HG03469 (cell line): ENCODE measurements around the gene KIF5C.
"Not testable (repeated sequence)": the region's sequence is repeated elsewhere in the genome, so short reads cannot be mapped to it uniquely, and the experiment has no call there.

Experiments
- ATAC-seq: cut with Tn5 transposase; IDR thresholded peaks from one replicate; pipeline ENCODE4 v1.9.1; 2021; ENCODE audit warnings: mild to moderate bottlenecking, moderate library complexity, moderate number of reproducible peaks; ENCODE audit not compliant: unreplicated experiment

KIF5C gene

DNA sequence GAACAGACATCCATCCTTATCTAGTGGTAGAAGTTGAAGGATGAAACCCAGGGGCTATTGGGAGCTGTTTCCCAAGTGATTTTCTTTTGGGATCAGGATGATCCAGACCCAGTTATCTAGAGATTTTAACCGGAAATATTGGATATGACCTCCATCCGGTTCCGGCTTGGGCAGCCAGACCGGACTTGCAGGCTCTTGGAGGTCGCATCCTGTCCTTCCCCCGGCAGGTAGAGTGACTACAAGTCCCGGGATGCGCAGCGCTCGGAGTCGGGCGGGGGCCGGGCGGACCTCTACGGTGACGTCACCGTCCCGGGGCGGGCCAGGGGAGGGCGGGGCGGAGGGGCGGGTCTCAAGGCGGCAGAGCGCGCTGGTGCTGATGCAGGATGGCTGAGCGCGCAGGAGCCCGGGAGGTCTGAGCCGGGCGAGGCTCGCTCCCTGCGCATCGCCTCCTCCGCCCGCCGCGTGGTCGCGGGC lies at the start of gene KIF5C:
Gene KIF5C, plus strand, starts transcription at position 360 of the 474 bp plus-strand sequence. CDS start 391 bp downstream, outside the sequence.
- ATAC-seq, result peak; percentile 92

DNA sequence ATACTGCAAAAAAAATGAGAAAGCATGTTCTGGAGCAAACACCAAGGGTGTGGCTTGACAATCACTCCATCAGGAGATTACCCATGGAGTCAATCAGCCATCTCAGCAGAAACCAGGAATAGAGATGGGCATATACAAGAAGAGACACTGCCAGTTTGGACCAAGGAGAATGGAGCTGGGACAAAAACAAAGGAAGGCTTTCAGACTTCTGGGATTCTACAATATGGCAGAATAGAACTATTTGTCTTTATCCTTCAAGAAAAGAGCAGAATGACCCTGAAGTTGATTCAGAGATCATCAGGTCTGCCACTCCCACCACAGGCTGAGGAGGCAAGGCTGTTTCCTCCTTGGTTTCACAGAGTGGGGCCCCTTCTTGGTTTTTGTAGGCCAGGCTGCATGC lies 48.2 kb upstream of the KIF5C start:
- no peak for ATAC-seq

GRCh38 chr2:148828941-148829340 lies 46.1 kb upstream of the KIF5C start:
- no peak for ATAC-seq

- no peak for ATAC-seq
Measured at GRCh38 chr2:148829618-148830017, 45.4 kb upstream of the KIF5C start.

GRCh38 chr2:148832637-148833036 lies 42.4 kb upstream of the KIF5C start:
- ATAC-seq, result no peak

- ATAC-seq, result no peak
Measured at GRCh38 chr2:148842050-148842449, 33.0 kb upstream of the KIF5C start.

DNA sequence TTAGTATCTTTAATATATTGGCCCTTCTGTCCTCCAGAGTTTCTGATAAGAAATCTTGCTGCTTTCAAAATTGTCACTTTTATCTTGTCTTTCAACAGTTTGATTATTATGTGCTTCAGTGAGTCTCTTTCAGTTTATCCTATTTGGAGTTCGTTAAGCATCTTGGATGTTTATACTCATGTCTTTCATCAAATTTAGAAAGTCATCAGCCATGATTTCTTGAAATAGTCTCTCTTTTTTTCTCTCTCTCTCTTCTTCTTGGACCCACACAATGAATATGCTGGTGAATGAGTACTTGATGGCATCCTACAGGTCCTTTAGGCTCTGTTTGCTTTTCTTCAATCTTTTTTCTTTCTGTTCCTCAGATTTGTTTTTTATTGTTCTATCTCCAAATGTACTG lies 26.9 kb upstream of the KIF5C start:
- no peak for ATAC-seq

GRCh38 chr2:148853458-148853857 lies 21.6 kb upstream of the KIF5C start:
- no peak for ATAC-seq

- no peak for ATAC-seq
Measured at GRCh38 chr2:148860037-148860436, 15.0 kb upstream of the KIF5C start.

- no peak for ATAC-seq
Measured at GRCh38 chr2:148861367-148861766, 13.7 kb upstream of the KIF5C start.

DNA sequence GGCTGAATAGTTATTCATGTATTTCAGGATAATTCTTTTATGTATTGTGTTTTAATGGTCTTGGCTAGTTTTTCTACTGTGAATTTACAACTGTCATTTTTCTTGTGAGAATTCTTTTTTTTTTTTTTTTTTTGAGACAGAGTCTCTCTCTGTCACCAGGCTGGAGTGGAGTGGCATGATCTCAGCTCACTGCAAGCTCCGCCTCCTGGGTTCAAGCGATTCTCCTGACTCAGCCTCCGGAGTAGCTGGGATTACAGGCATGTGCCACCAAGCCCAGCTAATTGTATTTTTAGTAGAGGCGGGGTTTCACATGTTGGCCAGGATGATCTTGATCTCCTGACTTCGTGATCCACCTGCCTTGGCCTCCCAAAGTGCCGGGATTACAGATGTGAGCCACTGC lies 12.5 kb upstream of the KIF5C start:
- ATAC-seq, result not testable (repeated sequence)

DNA sequence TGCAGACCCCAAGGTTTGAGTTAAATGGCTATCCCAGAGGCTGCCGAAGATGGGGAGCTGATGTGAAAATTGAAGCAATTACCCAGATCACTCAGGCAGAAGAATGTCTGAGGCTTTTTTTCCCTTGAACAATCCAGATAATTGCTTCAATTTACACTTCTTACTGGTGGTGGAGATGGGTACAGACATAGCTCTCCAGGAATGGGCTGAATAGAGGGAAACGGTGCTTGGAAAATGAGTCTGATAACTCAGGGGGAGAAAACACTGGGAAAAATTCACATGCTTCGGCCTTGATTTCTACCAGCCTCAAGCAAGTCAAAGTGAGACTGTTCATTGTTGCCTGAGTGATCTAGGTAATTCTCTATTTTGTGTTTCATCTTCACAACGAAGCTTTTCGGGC lies 9.5 kb upstream of the KIF5C start:
- no peak for ATAC-seq

DNA sequence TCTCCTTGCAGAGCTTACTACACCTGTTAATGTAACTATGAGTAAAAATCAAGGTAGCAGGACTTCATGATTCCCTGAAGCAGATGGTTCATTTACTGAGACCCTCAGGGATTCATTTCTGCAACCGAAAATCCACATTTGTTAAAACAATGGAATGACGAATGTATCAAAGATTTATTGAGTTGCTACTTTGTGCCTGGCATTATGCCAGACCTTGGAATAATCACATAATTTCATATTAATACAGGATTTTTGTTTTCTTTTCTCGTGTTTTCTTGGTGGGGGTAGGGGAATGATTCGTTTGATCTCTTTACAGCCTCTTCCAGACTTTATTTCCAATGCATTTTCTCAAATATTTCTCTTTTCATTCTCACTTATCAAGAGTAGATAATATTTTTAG lies 8.9 kb upstream of the KIF5C start:
- ATAC-seq, result no peak

DNA sequence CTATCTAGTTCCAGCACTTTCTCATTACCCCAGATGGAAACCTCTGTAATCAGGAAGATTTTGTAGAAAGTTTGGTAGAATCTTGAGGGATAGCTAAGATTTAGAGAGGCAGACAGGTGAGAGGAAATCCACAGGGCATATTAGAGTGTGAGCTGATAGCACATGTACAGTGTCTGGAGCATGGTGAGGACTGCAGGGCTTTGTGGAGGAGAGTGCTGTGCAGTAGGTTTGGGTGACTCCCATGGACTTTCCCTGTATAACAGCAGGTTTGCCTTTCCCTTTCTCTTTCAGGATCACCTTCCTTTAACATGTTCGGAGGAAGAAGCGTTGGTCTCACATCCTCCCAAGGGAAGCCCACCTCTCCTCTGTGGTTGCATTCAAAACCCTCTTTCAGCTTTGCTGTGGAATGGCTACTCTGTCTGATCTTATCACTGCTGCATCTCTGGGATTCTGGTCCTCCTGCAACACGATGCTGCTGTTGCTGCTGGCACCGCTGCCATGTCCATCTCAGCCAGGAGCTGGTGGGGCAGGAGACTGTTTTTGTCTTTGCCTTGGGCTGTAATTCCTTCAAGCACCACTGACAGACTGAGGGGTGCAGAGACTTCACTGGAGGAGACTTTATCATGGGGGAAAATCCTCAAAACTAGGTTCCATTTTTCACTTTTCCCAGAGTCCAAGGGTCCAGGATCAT lies 7.8 kb upstream of the KIF5C start:
- ATAC-seq, result no peak

DNA sequence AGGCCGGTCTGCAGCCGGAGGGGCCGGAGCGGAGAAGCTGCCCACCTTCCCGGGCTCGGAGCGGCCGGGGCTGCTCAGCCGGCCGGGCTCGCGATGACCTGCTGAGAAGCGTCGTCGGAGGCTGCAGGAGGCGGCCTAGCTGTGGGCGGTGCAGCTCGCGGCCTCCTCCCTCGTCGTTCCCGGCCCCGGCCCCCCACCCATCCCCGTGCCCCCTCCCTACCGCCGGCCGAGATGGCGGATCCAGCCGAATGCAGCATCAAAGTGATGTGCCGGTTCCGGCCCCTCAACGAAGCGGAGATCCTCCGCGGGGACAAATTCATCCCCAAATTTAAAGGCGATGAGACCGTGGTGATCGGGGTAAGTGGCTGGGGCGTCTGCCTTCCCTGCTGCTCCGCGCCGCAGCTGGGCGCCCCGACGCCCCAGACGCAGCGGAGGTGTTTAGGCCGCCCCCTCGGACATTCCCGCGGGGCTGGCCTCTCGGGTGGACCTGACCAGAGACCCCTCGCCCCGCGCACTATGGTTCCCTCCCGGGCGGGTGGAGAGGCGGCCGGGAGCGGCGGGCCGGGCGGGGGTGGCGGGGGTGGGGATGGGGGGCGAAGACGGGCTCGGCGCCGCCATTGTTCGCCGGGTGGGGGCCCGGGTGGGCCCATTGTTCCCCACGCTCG lies 492 bp downstream of the KIF5C start:
- peak; percentile 8 for ATAC-seq

DNA sequence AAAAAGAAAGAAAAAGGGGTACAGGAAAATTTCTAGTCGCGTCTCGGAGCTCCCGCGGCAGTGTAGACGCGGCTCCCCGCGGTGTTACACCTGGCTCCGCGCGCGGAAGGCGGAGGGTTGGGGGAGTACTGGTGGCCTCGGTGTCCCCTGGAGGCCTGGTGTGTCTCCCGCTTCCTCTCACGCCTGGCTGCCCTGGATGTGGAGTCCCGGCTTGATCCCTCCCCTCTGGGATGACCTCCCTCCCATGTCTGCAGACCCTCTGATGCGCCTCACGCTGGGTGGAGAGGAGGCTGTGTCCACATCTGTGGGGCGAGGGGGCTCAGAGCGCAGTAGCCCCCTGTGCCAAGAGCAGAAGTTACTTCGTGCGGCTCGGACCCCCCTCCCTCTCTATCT lies 1.2 kb downstream of the KIF5C start:
- ATAC-seq, result no peak

GRCh38 chr2:148876595-148877402 lies 1.8 kb downstream of the KIF5C start:
- ATAC-seq, result no peak

- no peak for ATAC-seq
Measured at GRCh38 chr2:148877403-148877740, 2.3 kb downstream of the KIF5C start.

DNA sequence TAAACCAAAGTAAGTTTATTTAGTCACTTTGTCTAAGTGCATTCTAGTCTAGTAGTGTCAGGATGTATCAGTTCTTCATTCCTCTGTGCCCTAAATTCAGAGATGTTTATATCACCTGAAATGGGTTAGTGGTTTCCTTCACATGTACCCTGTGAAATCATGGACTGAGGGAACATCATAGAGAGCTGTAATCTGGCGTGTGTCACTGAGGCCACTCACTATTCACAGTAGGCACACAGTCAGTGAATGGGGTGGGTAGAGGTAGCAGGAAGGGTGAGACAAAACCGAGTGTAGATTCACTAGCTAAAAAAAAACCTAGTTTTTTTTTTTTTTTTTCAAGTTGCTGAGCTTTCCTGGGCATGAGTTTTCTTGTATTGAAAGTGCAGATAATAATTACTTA lies 5.6 kb downstream of the KIF5C start:
- ATAC-seq, result no peak

DNA sequence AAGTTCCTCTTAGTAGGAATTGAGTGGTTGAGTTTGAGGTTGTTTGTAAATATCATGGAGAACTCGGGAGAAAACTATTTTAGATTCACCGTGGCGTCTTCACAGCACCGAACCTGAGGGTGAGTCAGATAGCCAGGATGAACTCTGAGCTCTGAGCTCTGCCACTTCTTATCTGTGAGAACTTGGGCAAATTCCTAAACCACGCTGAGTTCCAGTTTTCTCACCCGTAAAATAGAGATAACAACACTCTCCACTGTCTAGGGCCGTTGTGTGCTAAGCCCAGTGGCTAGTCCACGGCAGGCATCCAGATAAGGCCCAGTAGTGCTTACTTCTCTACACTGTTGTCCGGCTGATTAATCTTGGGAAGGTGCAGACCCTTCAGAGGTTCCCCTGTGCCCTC lies 7.0 kb downstream of the KIF5C start:
- ATAC-seq, result no peak

DNA sequence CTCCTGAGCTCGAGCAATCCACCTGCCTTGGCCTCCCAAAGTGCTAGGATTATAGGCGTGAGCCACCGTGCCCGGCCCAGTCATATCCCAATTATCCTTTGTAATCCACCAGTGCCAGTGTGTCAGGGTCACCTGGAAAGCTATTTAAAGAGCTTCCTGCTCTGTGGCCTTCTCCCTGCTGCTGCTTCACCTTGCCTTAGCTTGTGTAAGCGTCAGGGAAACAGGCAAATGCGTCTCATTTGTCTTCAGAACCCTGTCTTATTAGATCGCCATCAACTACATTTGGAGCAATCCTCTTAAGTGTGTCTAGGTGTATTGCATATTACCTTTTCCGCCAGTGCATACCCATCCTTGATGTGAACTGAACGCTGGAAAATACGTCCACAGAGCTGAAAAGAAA lies 10.2 kb downstream of the KIF5C start:
- ATAC-seq, result no peak

GRCh38 chr2:148885988-148886387 lies 11.0 kb downstream of the KIF5C start:
- ATAC-seq, result no peak
